Measurements from ENCODE around the gene YPEL3. TPM values are rescaled to one million over a fixed set of nuclear protein-coding genes. Genes with fewer than 3 reads are reported as not detected.

The YPEL3 gene
- total RNA-seq, 1 donor from 2014 or later = 45.7 TPM

GRCh38 chr16:30091474-30092372 is 4.3 kb downstream of the YPEL3 start, which contains the start of gene TBX6:
Gene TBX6 (minus strand): TSS chr16:30091924. CDS start chr16:30091193, 731 bp downstream.
- TF ChIP-seq CTCF (IDR thresholded peaks at IDR 0.05; ENCODE audit: unreplicated experiment) = peak; percentile 70
- Mint-ChIP-seq H3K4me3 (ENCODE audit: low read depth) (peak within 1 kb of the TSS; percentile 77), H3K4me1 (ENCODE audit: low read depth) (peaks cover 20% of the 10 kb centered on the region), H3K27ac (peak within 1 kb of the TSS; percentile 73), H3K36me3 (ENCODE audit: insufficient read depth) (peaks cover 10% of the 10 kb centered on the region), H3K9me3 (ENCODE audit: low read depth) (peaks cover under 1% of the 10 kb centered on the region), H3K27me3 (no peaks in the 10 kb centered on the region)
- DNase-seq (ENCODE audit: low spot score, unreplicated experiment) = peak; percentile 94

GRCh38 chr16:30090610-30091331 is 5.2 kb downstream of the YPEL3 start:
- Mint-ChIP-seq H3K27me3 (no peaks in the 10 kb centered on the region), H3K4me3 (ENCODE audit: low read depth) (peak overlapping the region; percentile 46), H3K27ac (peak overlapping the region; percentile 49), H3K36me3 (ENCODE audit: insufficient read depth) (peaks cover 10% of the 10 kb centered on the region), H3K9me3 (ENCODE audit: low read depth) (no peaks in the 10 kb centered on the region), H3K4me1 (ENCODE audit: low read depth) (peaks cover 20% of the 10 kb centered on the region)
- no peak for TF ChIP-seq CTCF (IDR thresholded peaks at IDR 0.05; ENCODE audit: unreplicated experiment)
- no peak for DNase-seq (ENCODE audit: low spot score, unreplicated experiment)

GRCh38 chr16:30088832-30089624 is 7.0 kb downstream of the YPEL3 start:
- Mint-ChIP-seq H3K36me3 (ENCODE audit: insufficient read depth) (peaks cover 10% of the 10 kb centered on the region), H3K27me3 (no peaks in the 10 kb centered on the region), H3K27ac (peak overlapping the region; percentile 67), H3K4me1 (ENCODE audit: low read depth) (peaks cover 11% of the 10 kb centered on the region), H3K9me3 (ENCODE audit: low read depth) (no peaks in the 10 kb centered on the region), H3K4me3 (ENCODE audit: low read depth) (no peak overlapping the region)
- no peak for TF ChIP-seq CTCF (IDR thresholded peaks at IDR 0.05; ENCODE audit: unreplicated experiment)
- no peak for DNase-seq (ENCODE audit: low spot score, unreplicated experiment)

- Mint-ChIP-seq H3K4me3 (ENCODE audit: low read depth) (no peak overlapping the region), H3K27ac (no peak overlapping the region), H3K36me3 (ENCODE audit: insufficient read depth) (peaks cover 10% of the 10 kb centered on the region), H3K4me1 (ENCODE audit: low read depth) (peaks cover 11% of the 10 kb centered on the region), H3K27me3 (no peaks in the 10 kb centered on the region), H3K9me3 (ENCODE audit: low read depth) (no peaks in the 10 kb centered on the region)
- no peak for DNase-seq (ENCODE audit: low spot score, unreplicated experiment)
- no peak for TF ChIP-seq CTCF (IDR thresholded peaks at IDR 0.05; ENCODE audit: unreplicated experiment)
Observed at GRCh38 chr16:30088237-30088831, 7.7 kb downstream of the YPEL3 start.

Measured in progenitor cell of endocrine pancreas (in vitro differentiated cells).